K562 treated with DMSO at 1 percent for 12 hours (cell line): ENCODE results near the gene STARD6. TPM values are rescaled to one million over a fixed set of nuclear protein-coding genes. Genes with fewer than 3 reads are reported as not detected.

Experiments used
- total RNA-seq: library from RNA; unstranded; fragments of 300-600 nt; gene quantifications from 2 replicates; pipeline ENCODE4 v1.2.3, GENCODE V29; 2022; ENCODE audit not compliant: insufficient read depth

The STARD6 gene, protein sequence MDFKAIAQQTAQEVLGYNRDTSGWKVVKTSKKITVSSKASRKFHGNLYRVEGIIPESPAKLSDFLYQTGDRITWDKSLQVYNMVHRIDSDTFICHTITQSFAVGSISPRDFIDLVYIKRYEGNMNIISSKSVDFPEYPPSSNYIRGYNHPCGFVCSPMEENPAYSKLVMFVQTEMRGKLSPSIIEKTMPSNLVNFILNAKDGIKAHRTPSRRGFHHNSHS
- not detected in 2 replicates for total RNA-seq

DNA sequence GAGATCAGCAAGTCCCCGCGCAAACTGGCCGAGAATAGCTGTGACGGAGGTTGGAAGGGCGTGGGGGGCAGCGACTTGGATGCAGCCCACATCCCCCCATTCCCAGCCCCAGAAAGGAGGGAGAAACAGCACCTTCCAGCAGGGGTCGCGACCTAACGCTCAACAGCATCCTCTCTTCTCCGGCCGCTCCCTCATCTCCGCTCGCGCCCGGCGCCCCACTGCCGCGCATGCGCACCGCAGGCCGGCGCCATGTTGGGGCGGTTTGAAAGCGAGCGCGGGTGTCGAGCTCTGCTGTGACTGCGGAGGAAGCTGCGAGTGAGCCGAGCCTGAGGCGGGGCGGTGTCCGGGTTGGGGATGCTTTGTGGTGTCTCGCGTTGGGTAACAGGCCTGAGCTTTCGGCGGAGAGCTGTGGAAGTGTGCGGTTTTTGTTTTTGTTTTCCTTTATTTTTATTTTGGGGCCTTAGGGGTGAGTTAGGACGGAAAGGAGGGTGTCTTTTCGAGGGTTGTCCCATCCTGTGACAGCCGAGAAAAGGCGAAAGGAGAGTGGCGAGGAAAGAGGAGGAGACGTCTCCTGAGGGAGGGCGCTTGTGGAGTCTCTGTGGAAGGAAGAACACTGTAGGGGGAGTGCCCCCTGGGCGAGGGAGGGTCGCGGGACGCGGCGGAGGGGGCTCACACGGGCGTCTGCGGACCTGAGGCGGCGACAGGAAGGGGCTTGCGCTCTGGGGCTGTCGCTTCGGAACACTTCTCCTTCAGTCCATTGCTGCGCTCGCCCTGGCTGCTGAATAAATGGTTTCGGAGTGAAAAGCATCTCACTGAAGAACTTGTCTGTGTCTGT lies at the start of gene STARD6, which contains the start of gene C18orf54:
Gene STARD6, minus strand, starts transcription at position 199 of the 835 bp plus-strand sequence. CDS start 3,285 bp downstream, outside the sequence.
Gene C18orf54, plus strand, starts transcription at position 247 of the 835 bp plus-strand sequence. CDS start 2,667 bp downstream, outside the sequence.

Other genes with a start within 250 kb of the STARD6 start
- gene MBD2, start 133.2 kb downstream of the STARD6 start, total RNA-seq: 11.0 and 18.4 TPM in 2 replicates
- 3.7 and 5.7 TPM in 2 replicates for gene POLI, start 88.3 kb downstream of the STARD6 start, total RNA-seq
- 1.4 and 6.6 TPM in 2 replicates for gene C18orf54, start within 50 bp of the STARD6 start, total RNA-seq
- not detected in 2 replicates for gene DYNAP, start 233.4 kb upstream of the STARD6 start, total RNA-seq